Measurements from ENCODE around the gene DNAH6.

The DNAH6 gene

DNA sequence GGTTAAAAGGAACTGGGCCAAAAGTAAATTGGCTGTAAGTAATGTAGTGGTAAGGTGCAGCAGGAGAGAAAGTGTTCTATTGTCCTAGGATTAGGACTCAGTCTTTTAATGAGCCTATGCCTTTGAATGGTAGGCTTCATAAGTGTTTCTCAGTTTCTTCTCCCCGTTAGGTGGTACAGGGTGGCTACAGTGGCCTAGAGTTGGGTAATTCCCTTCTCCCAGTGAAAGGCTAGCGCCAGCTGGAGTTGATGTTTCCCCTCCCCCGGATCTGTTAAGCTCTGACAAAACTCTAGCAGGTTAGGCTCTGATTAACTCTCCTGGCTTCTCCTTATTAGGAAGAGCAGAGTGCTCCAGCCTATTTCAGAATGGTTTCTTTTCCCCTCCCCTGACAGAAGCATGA, 127.7 kb downstream of the DNAH6 start:
- no peak overlapping the region for H3K4me3 ChIP-seq (ENCODE audit: control insufficient read depth in 1 of 7, extremely low read depth in 1 of 7, insufficient read depth in 4 of 7, low read depth in 2 of 7, low read length in 6 of 7)
- H3K27ac ChIP-seq (ENCODE audit: insufficient read depth in 1 of 2, low read depth in 1 of 2, low read length in 2 of 2, poor library complexity in 1 of 2, severe bottlenecking in 2 of 2): no peak overlapping the region
- ChIA-PET CTCF (no interaction called here), POLR2A (no interaction called here)
- DNase-seq: no peak
- WGBS (ENCODE audit: insufficient coverage): 92% methylated on average over 3 of the region's 3 CpGs
- no peaks in the 10 kb centered on the region for H3K27me3 ChIP-seq (replicated peaks in 2 of 5; ENCODE audit: control insufficient read depth in 4 of 5, insufficient read depth in 5 of 5, low read length in 4 of 5)
- no peaks in the 10 kb centered on the region for H3K4me1 ChIP-seq (ENCODE audit: control extremely low read depth in 1 of 4, control insufficient read depth in 4 of 4, insufficient read depth in 4 of 4, low read length in 3 of 4)
- H3K36me3 ChIP-seq (ENCODE audit: control insufficient read depth in 4 of 4, insufficient read depth in 4 of 4, low read length in 3 of 4): no peaks in the 10 kb centered on the region
- H3K9me3 ChIP-seq (ENCODE audit: control extremely low read depth in 1 of 5, control insufficient read depth in 4 of 5, insufficient read depth in 2 of 5, low read depth in 1 of 5, low read length in 4 of 5): peaks cover 0 to 6% (median 3%) of the 10 kb centered on the region in 5 experiments

DNA sequence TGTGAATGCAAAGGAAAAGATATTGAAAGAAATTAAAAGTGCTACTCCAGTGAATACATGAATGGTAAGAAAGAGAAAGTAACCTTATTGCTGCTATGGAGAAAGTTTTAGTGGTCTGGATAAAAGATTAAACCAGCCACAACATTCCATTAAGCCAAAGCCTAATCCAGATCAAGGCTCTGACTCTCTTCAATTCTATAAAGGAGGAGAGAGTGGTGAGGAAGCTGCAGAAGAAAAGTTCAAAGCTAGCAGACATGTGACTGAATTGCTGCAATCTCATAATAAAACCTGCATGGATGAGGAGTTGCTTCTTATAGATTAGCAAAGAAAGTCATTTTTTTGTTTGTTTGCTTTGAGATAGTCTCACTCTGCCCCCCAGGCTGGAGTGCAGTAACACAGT, 130.2 kb downstream of the DNAH6 start:
- Histone ChIP-seq H3K36me3 (ENCODE audit: control insufficient read depth in 4 of 4, insufficient read depth in 4 of 4, low read length in 3 of 4) (no peaks in the 10 kb centered on the region), H3K9me3 (ENCODE audit: control extremely low read depth in 1 of 5, control insufficient read depth in 4 of 5, insufficient read depth in 2 of 5, low read depth in 1 of 5, low read length in 4 of 5) (peaks cover 0 to 6% (median 3%) of the 10 kb centered on the region in 5 experiments), H3K4me1 (ENCODE audit: control extremely low read depth in 1 of 4, control insufficient read depth in 4 of 4, insufficient read depth in 4 of 4, low read length in 3 of 4) (no peaks in the 10 kb centered on the region), H3K27ac (ENCODE audit: insufficient read depth in 1 of 2, low read depth in 1 of 2, low read length in 2 of 2, poor library complexity in 1 of 2, severe bottlenecking in 2 of 2) (no peak overlapping the region), H3K27me3 (replicated peaks in 2 of 5; ENCODE audit: control insufficient read depth in 4 of 5, insufficient read depth in 5 of 5, low read length in 4 of 5) (no peaks in the 10 kb centered on the region), H3K4me3 (ENCODE audit: control insufficient read depth in 1 of 7, extremely low read depth in 1 of 7, insufficient read depth in 4 of 7, low read depth in 2 of 7, low read length in 6 of 7) (no peak overlapping the region)
- ChIA-PET CTCF (no interaction called here), POLR2A (interaction anchor here (0.5 kb wide), 1 partner anchor 638 kb away, joined by 3 read pairs; no protein-coding TSS in a partner anchor)
- DNase-seq: no peak

DNA sequence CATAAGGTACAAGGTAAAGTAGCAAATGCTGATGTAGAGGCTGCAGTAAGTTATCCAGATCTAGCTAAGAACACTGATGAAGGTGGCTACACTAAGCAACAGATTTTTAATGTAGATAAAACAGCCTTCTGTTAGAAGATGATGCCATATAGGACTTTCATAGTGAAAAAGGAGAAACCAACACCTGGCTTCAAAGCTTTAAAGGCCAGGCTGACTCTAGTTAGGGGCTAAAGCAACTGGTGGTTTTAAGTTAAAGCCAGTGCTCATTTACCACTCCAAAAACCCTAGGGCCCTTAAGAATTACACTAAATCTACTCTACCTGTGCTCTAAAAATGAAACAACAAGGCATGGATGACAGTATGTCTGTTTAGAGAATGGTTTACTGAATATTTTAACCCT, 131.0 kb downstream of the DNAH6 start:
- CTCF ChIA-PET: no interaction called here
- Histone ChIP-seq H3K27ac (ENCODE audit: insufficient read depth in 1 of 2, low read depth in 1 of 2, low read length in 2 of 2, poor library complexity in 1 of 2, severe bottlenecking in 2 of 2) (no peak overlapping the region), H3K4me3 (ENCODE audit: control insufficient read depth in 1 of 7, extremely low read depth in 1 of 7, insufficient read depth in 4 of 7, low read depth in 2 of 7, low read length in 6 of 7) (no peak overlapping the region), H3K36me3 (ENCODE audit: control insufficient read depth in 4 of 4, insufficient read depth in 4 of 4, low read length in 3 of 4) (no peaks in the 10 kb centered on the region), H3K27me3 (replicated peaks in 2 of 5; ENCODE audit: control insufficient read depth in 4 of 5, insufficient read depth in 5 of 5, low read length in 4 of 5) (no peaks in the 10 kb centered on the region), H3K9me3 (ENCODE audit: control extremely low read depth in 1 of 5, control insufficient read depth in 4 of 5, insufficient read depth in 2 of 5, low read depth in 1 of 5, low read length in 4 of 5) (peaks cover 0 to 6% (median 3%) of the 10 kb centered on the region in 5 experiments), H3K4me1 (ENCODE audit: control extremely low read depth in 1 of 4, control insufficient read depth in 4 of 4, insufficient read depth in 4 of 4, low read length in 3 of 4) (no peaks in the 10 kb centered on the region)
- POLR2A ChIA-PET: no interaction called here
- no peak for DNase-seq

DNA sequence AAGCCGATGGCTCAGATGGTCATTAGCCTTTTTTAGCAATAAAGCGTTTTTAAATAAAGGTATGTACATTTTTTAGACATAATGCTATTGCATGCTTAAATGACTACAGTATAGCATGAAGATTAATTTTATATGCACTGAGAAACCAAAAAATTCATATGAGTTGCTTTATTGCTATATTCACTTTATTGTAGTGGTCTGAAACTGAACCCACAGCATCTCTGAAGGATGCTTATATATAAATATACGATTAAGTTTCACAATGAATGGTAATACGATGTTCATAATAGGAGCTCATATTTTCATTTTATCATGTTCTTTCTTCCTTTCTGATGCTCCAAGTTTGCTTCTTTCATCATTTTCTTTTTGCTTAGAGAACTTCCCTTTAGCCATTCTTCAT, 132.8 kb downstream of the DNAH6 start:
- Histone ChIP-seq H3K4me3 (ENCODE audit: control insufficient read depth in 1 of 7, extremely low read depth in 1 of 7, insufficient read depth in 4 of 7, low read depth in 2 of 7, low read length in 6 of 7) (no peak overlapping the region), H3K36me3 (ENCODE audit: control insufficient read depth in 4 of 4, insufficient read depth in 4 of 4, low read length in 3 of 4) (no peaks in the 10 kb centered on the region), H3K4me1 (ENCODE audit: control extremely low read depth in 1 of 4, control insufficient read depth in 4 of 4, insufficient read depth in 4 of 4, low read length in 3 of 4) (no peaks in the 10 kb centered on the region), H3K9me3 (ENCODE audit: control extremely low read depth in 1 of 5, control insufficient read depth in 4 of 5, insufficient read depth in 2 of 5, low read depth in 1 of 5, low read length in 4 of 5) (no peaks in the 10 kb centered on the region), H3K27me3 (replicated peaks in 2 of 5; ENCODE audit: control insufficient read depth in 4 of 5, insufficient read depth in 5 of 5, low read length in 4 of 5) (no peaks in the 10 kb centered on the region), H3K27ac (ENCODE audit: insufficient read depth in 1 of 2, low read depth in 1 of 2, low read length in 2 of 2, poor library complexity in 1 of 2, severe bottlenecking in 2 of 2) (no peak overlapping the region)
- ChIA-PET POLR2A (no interaction called here), CTCF (no interaction called here)
- WGBS (ENCODE audit: insufficient coverage): no CpG with 5 or more reads among the region's 4 CpGs
- DNase-seq: no peak

DNA sequence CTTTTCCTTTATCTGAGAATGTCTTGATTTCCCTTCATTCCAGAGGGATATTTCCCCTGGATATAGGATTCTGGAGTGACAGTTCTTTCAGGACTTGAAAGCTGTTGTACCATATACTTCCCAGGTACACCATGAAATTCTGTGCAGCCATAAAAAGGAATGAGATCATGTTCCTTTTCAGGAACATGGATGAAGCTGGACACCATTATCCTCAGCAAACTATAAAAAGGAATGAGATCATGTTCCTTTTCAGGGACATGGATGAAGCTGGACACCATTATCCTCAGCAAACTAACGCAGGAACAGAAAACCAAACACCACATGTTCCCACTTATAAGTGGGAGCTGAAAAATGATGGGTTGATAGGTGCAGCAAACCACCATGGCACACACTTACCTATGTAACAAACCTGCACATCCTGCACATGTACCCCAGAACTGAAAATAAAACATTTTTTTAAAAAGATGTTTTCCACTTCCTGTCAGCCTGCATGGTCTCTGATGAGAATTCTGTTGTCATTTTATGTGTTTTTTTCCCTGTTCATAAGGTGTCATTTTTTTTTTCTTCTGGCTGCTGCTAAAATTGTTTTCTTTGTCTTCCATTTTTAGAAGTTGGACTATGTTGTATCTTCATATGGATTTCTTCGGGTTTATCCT, 133.3 kb downstream of the DNAH6 start:
- Histone ChIP-seq H3K27me3 (replicated peaks in 2 of 5; ENCODE audit: control insufficient read depth in 4 of 5, insufficient read depth in 5 of 5, low read length in 4 of 5) (no peaks in the 10 kb centered on the region), H3K4me1 (ENCODE audit: control extremely low read depth in 1 of 4, control insufficient read depth in 4 of 4, insufficient read depth in 4 of 4, low read length in 3 of 4) (no peaks in the 10 kb centered on the region), H3K27ac (ENCODE audit: insufficient read depth in 1 of 2, low read depth in 1 of 2, low read length in 2 of 2, poor library complexity in 1 of 2, severe bottlenecking in 2 of 2) (no peak overlapping the region), H3K4me3 (ENCODE audit: control insufficient read depth in 1 of 7, extremely low read depth in 1 of 7, insufficient read depth in 4 of 7, low read depth in 2 of 7, low read length in 6 of 7) (no peak overlapping the region), H3K36me3 (ENCODE audit: control insufficient read depth in 4 of 4, insufficient read depth in 4 of 4, low read length in 3 of 4) (no peaks in the 10 kb centered on the region), H3K9me3 (ENCODE audit: control extremely low read depth in 1 of 5, control insufficient read depth in 4 of 5, insufficient read depth in 2 of 5, low read depth in 1 of 5, low read length in 4 of 5) (no peaks in the 10 kb centered on the region)
- no peak for DNase-seq
- WGBS (ENCODE audit: insufficient coverage): no CpG with 5 or more reads among the region's 2 CpGs
- CTCF ChIA-PET: no interaction called here
- POLR2A ChIA-PET: no interaction called here

DNA sequence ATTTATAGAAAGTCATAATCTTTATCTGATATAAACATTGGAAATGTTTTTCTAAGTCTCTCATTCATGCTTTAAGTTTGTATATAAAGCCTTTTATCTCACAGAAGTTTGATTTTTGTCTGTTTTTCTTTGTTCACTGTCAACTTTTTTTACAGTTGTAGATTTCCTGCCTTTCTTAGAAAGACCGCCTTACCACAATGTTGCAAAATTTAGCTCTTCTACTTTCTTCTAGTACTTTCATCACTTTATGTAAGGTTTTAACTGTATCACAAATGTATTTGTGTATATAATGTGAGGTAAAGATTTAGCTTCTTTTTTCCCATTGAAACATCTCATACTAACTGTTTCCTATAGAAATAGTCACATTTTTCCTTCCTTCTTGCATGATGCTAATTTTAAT, 136.1 kb downstream of the DNAH6 start:
- POLR2A ChIA-PET: no interaction called here
- H3K4me1 ChIP-seq (ENCODE audit: control extremely low read depth in 1 of 4, control insufficient read depth in 4 of 4, insufficient read depth in 4 of 4, low read length in 3 of 4): no peaks in the 10 kb centered on the region
- no peak overlapping the region for H3K4me3 ChIP-seq (ENCODE audit: control insufficient read depth in 1 of 7, extremely low read depth in 1 of 7, insufficient read depth in 4 of 7, low read depth in 2 of 7, low read length in 6 of 7)
- CTCF ChIA-PET: no interaction called here
- DNase-seq: no peak
- peaks cover 0 to 3% (median 0%) of the 10 kb centered on the region in 5 experiments for H3K9me3 ChIP-seq (ENCODE audit: control extremely low read depth in 1 of 5, control insufficient read depth in 4 of 5, insufficient read depth in 2 of 5, low read depth in 1 of 5, low read length in 4 of 5)
- H3K27ac ChIP-seq (ENCODE audit: insufficient read depth in 1 of 2, low read depth in 1 of 2, low read length in 2 of 2, poor library complexity in 1 of 2, severe bottlenecking in 2 of 2): no peak overlapping the region
- no peaks in the 10 kb centered on the region for H3K27me3 ChIP-seq (replicated peaks in 2 of 5; ENCODE audit: control insufficient read depth in 4 of 5, insufficient read depth in 5 of 5, low read length in 4 of 5)
- no peaks in the 10 kb centered on the region for H3K36me3 ChIP-seq (ENCODE audit: control insufficient read depth in 4 of 4, insufficient read depth in 4 of 4, low read length in 3 of 4)
- no CpG with 5 or more reads among the region's 1 CpG for WGBS (ENCODE audit: insufficient coverage)

DNA sequence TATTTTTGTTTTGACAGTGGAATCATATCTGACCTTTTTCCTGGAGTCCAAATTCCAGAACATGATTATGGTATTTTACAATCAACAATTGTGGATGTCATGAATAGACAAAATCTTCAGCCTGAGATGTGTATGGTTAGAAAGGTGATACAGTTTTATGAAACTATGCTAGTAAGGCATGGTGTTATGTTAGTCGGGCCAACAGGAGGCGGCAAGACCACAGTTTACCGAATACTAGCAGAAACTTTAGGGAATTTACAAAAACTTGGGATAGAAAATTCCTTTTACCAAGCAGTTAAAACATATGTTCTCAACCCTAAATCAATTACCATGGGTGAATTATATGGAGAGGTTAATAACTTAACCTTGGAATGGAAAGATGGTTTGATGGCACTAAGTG, 137.0 kb downstream of the DNAH6 start:
- no peaks in the 10 kb centered on the region for H3K36me3 ChIP-seq (ENCODE audit: control insufficient read depth in 4 of 4, insufficient read depth in 4 of 4, low read length in 3 of 4)
- peaks cover 0 to 3% (median 0%) of the 10 kb centered on the region in 5 experiments for H3K9me3 ChIP-seq (ENCODE audit: control extremely low read depth in 1 of 5, control insufficient read depth in 4 of 5, insufficient read depth in 2 of 5, low read depth in 1 of 5, low read length in 4 of 5)
- POLR2A ChIA-PET: no interaction called here
- CTCF ChIA-PET: no interaction called here
- no peaks in the 10 kb centered on the region for H3K27me3 ChIP-seq (replicated peaks in 2 of 5; ENCODE audit: control insufficient read depth in 4 of 5, insufficient read depth in 5 of 5, low read length in 4 of 5)
- no peak overlapping the region for H3K4me3 ChIP-seq (ENCODE audit: control insufficient read depth in 1 of 7, extremely low read depth in 1 of 7, insufficient read depth in 4 of 7, low read depth in 2 of 7, low read length in 6 of 7)
- no peaks in the 10 kb centered on the region for H3K4me1 ChIP-seq (ENCODE audit: control extremely low read depth in 1 of 4, control insufficient read depth in 4 of 4, insufficient read depth in 4 of 4, low read length in 3 of 4)
- no peak overlapping the region for H3K27ac ChIP-seq (ENCODE audit: insufficient read depth in 1 of 2, low read depth in 1 of 2, low read length in 2 of 2, poor library complexity in 1 of 2, severe bottlenecking in 2 of 2)
- DNase-seq: no peak
- WGBS (ENCODE audit: insufficient coverage): no CpG with 5 or more reads among the region's 3 CpGs

Measured in common myeloid progenitor, CD34-positive (primary cell).